IPS-18a (cell line): ENCODE results near the gene NADK.

Source experiments
- H3K27ac ChIP-seq: one replicate; pipeline ENCODE4 v1.5.1; 2013; ENCODE audit warnings: low read length
- H3K27me3 ChIP-seq: one replicate; pipeline ENCODE4 v1.6.1; 2013; ENCODE audit warnings: mild to moderate bottlenecking, low read length; ENCODE audit not compliant: control insufficient read depth, insufficient read depth
- H3K36me3 ChIP-seq: one replicate; pipeline ENCODE4 v1.6.1; 2013; ENCODE audit warnings: low read depth, low read length; ENCODE audit not compliant: control insufficient read depth
- H3K4me1 ChIP-seq: one replicate; pipeline ENCODE4 v1.6.1; 2013; ENCODE audit warnings: low read depth, low read length; ENCODE audit not compliant: control insufficient read depth
- H3K4me3 ChIP-seq: one replicate; pipeline ENCODE4 v1.5.1; 2013; ENCODE audit warnings: low read length
- H3K9ac ChIP-seq: one replicate; pipeline ENCODE4 v1.6.1; 2013; ENCODE audit warnings: mild to moderate bottlenecking, low read length, moderate library complexity
- H3K9me3 ChIP-seq: one replicate; pipeline ENCODE4 v1.6.1; 2013; ENCODE audit warnings: low read depth, low read length; ENCODE audit not compliant: control insufficient read depth

NADK gene

GRCh38 chr1:1759456-1760344 is 18.6 kb downstream of the NADK start:
- H3K4me3 ChIP-seq, result no peak overlapping the region
- no peaks in the 10 kb centered on the region for H3K27me3 ChIP-seq
- H3K4me1 ChIP-seq, result no peaks in the 10 kb centered on the region
- no peak overlapping the region for H3K27ac ChIP-seq
- no peaks in the 10 kb centered on the region for H3K9me3 ChIP-seq
- H3K9ac ChIP-seq, result no peak overlapping the region
- peaks cover 55% of the 10 kb centered on the region for H3K36me3 ChIP-seq

DNA sequence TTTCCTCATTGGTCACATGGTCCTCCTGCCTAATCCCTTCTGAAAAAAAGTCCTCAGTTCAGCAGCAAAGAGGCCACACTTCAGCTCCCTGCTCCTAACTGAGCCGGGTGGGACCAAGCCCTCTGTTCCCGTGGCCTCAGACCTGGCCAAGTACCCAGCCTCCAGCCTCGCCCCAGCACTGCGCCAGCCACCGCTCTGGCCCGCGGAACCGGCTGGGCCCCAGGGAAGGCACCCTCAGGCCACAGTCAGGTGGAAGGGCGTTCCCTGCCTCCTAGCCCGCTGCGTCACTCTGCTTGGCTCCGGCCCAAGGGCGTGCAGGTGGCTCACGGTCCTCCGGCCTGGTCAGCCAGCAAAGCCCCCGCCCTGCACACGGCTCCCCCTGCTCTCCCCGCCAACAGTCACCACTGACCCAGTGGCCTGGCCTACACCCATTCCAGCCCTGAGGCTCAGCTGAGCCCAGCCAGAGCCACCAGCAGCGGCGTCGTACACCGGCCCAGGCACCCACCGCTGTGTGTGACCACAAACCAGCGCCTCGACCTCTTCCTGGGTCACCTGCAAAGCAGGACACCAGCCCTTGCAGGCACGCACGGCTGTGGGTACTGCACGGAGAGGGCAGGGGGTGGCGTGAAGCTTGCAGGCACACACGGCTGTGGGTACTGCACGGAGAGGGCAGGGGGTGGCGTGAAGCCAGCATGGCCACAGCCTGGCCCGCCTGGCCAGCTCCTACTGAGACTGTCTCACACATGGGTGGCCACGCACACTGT is 19.4 kb downstream of the NADK start:
- Histone ChIP-seq H3K27me3 (no peaks in the 10 kb centered on the region), H3K9ac (no peak overlapping the region), H3K36me3 (peaks cover 53% of the 10 kb centered on the region), H3K4me3 (no peak overlapping the region), H3K27ac (no peak overlapping the region), H3K4me1 (no peaks in the 10 kb centered on the region), H3K9me3 (no peaks in the 10 kb centered on the region)

DNA sequence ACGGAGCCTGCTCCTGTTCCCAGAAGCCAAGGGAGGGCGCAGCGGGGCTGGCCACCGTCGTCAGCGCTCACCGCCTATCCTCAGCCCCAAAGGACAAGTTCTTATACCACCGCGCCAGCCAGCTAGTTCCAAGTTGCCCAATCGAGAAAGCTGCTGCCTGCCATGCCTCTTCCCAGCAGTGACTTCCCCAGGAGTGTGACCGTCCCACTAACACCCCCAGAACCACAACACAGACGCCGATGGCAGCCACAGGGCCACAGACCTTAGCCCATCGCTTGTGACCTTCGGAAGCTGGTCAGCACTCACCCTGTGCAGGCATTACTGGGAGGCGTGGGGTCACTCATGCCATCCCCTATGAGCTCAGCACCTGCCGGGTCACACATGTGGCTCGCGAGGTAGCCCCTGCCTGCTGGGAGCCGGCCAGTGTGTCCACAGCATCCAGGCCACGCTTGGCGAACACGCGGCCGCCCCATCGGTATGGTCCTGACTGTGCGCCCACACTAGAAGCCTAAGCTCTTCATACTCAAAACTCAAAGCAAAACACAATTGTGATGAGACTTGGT is 20.1 kb downstream of the NADK start:
- Histone ChIP-seq H3K9ac (no peak overlapping the region), H3K4me1 (no peaks in the 10 kb centered on the region)

DNA sequence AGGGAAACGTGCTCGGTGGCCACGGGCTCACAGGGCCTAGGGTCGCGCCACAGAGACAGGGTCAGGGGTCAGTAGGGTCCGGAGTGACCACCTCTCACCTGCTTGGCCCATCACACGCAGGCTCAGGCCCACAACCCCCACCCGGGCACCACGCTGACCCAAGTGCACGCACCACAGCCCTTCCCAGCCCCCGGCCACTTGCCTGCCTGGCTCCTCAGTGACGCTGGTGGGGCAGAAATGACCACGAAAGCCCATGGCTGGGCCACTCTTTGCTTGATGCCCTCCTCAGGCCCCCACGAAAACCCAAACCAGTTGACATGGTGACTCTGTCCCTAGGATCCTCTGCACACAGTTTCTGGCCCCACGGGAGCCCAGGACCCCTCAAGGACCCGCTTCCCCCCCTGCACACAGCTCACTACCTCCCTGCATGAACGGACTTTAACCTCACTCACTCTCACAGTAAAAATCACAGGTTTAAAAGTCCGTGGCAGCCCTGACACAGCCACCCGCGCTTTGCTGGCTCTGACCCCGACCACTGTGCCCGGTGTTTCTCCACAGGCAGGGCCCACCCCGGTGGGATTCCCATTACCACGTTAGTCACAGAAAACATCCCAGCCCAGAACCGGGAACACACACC is 20.7 kb downstream of the NADK start:
- Histone ChIP-seq H3K27me3 (no peaks in the 10 kb centered on the region), H3K9ac (no peak overlapping the region), H3K4me3 (no peak overlapping the region), H3K9me3 (no peaks in the 10 kb centered on the region), H3K27ac (no peak overlapping the region), H3K36me3 (peaks cover 57% of the 10 kb centered on the region), H3K4me1 (no peaks in the 10 kb centered on the region)

More for the DNA sequence above, 20.1 kb downstream of the NADK start:
- Histone ChIP-seq H3K4me3 (no peak overlapping the region), H3K36me3 (peaks cover 55% of the 10 kb centered on the region), H3K9me3 (no peaks in the 10 kb centered on the region), H3K27ac (no peak overlapping the region), H3K27me3 (no peaks in the 10 kb centered on the region)

DNA sequence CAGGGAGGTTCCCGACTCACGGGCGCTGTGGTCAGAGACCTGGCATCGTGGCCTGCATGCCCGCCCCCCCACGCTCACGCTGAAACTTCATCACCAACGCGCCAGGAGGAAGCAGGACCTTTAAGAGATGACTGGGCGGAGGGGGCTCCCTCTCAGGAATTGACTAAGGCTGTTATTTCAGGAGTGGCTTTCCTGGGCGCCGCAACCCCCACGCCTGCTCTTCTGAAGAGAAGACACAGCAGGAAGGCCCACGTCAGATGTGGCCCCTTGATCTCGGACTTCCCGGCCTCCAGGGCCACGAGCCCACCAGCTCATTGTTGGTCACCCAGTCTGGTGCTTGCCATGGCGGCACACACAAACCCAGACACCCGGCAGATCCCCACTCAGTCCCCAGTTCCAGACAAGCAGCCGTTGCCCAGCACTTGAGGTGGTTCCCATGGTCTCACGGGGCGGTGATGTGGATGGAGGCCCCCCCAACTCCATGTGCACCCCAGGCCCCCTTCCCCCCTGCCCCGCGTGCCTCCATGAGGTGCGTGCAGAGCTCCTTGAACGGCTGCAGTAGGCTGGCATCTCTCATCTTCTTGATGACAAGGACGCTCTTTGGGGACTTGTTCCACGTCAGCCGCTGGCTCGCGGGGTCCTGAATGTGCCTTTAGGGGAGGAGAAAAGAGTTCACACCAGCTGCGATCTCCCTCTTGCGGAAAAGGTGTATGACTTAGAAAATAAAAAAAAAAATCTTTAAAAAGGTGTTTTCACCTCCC is 21.4 kb downstream of the NADK start:
- no peak overlapping the region for H3K27ac ChIP-seq
- H3K4me3 ChIP-seq, result no peak overlapping the region
- H3K9ac ChIP-seq, result no peak overlapping the region
- H3K9me3 ChIP-seq, result no peaks in the 10 kb centered on the region
- H3K27me3 ChIP-seq, result no peaks in the 10 kb centered on the region
- H3K4me1 ChIP-seq, result no peaks in the 10 kb centered on the region
- H3K36me3 ChIP-seq, result peaks cover 57% of the 10 kb centered on the region

DNA sequence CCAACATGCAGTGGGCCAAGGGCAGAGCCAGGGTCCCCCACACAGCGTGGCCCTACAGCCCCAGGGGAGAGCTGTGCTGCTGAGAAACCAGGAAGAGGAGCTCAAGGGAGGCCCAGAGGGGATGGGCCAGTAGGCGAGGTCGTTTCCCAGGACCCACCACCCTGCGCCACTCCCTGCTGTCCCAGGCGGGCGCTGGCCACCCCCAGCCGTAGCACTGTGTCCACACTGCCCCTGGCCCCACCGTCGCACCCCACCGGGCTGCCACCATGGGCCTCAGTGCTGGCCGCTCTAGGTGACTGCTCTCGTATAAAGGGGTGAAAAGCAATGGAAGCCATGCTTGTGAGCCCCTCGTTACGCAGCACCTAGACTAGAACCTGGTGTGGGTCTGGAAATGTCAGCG is 22.4 kb downstream of the NADK start:
- no peak overlapping the region for H3K27ac ChIP-seq
- H3K4me1 ChIP-seq, result no peaks in the 10 kb centered on the region
- no peaks in the 10 kb centered on the region for H3K27me3 ChIP-seq
- H3K9ac ChIP-seq, result no peak overlapping the region
- H3K36me3 ChIP-seq, result peaks cover 48% of the 10 kb centered on the region
- no peaks in the 10 kb centered on the region for H3K9me3 ChIP-seq
- H3K4me3 ChIP-seq, result no peak overlapping the region

GRCh38 chr1:1755426-1755825 is 22.8 kb downstream of the NADK start:
- no peaks in the 10 kb centered on the region for H3K4me1 ChIP-seq
- H3K4me3 ChIP-seq, result no peak overlapping the region
- H3K9ac ChIP-seq, result no peak overlapping the region
- peaks cover 43% of the 10 kb centered on the region for H3K36me3 ChIP-seq
- no peak overlapping the region for H3K27ac ChIP-seq
- no peaks in the 10 kb centered on the region for H3K9me3 ChIP-seq
- no peaks in the 10 kb centered on the region for H3K27me3 ChIP-seq

- Histone ChIP-seq H3K9me3 (no peaks in the 10 kb centered on the region), H3K4me3 (no peak overlapping the region), H3K4me1 (no peaks in the 10 kb centered on the region), H3K9ac (no peak overlapping the region), H3K36me3 (peaks cover 36% of the 10 kb centered on the region), H3K27ac (no peak overlapping the region), H3K27me3 (no peaks in the 10 kb centered on the region)
These were observed 24.0 kb downstream of the NADK start for GRCh38 chr1:1754051-1754815.

DNA sequence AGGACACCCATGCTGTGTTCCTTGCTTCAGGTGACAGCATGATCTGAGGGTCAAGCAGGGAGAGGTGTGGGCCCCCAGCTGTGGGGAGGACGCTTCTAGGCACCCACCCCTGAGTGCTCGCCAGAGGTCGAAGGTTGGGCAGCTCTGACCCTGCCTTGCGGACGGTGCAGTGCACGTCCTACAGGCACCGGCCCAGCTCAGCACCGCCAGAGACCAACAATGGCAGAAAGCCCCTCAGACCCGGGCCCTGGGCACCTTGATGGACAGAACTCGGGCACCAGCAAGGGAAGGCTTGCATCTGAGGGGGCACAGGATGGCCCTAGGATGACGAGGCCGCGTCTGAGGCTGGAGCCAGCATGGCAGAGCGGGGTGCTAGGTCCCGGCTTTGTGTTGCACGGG is 24.7 kb downstream of the NADK start:
- Histone ChIP-seq H3K9me3 (no peaks in the 10 kb centered on the region), H3K27me3 (no peaks in the 10 kb centered on the region), H3K9ac (no peak overlapping the region), H3K4me3 (no peak overlapping the region), H3K4me1 (no peaks in the 10 kb centered on the region), H3K27ac (no peak overlapping the region), H3K36me3 (peaks cover 36% of the 10 kb centered on the region)
